ENCODE results near the gene DTNB. TPM values are rescaled to one million over a fixed set of nuclear protein-coding genes. Genes with fewer than 3 reads are reported as not detected.

DTNB gene
- total and polyA plus RNA-seq, 10 of the 15 experiments (the other 5 are each of a cell fraction or from before 2014, with no cell fraction given), result 4.5 to 30.6 (median 11.9) TPM

- TF ChIP-seq, protein P1, sequence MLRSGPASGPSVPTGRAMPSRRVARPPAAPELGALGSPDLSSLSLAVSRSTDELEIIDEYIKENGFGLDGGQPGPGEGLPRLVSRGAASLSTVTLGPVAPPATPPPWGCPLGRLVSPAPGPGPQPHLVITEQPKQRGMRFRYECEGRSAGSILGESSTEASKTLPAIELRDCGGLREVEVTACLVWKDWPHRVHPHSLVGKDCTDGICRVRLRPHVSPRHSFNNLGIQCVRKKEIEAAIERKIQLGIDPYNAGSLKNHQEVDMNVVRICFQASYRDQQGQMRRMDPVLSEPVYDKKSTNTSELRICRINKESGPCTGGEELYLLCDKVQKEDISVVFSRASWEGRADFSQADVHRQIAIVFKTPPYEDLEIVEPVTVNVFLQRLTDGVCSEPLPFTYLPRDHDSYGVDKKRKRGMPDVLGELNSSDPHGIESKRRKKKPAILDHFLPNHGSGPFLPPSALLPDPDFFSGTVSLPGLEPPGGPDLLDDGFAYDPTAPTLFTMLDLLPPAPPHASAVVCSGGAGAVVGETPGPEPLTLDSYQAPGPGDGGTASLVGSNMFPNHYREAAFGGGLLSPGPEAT (IDR thresholded peaks at IDR 0.05; ENCODE audit: low read depth), result peak; percentile 83; the same call in 1 of the 2 replicates
- TF ChIP-seq, protein P2, sequence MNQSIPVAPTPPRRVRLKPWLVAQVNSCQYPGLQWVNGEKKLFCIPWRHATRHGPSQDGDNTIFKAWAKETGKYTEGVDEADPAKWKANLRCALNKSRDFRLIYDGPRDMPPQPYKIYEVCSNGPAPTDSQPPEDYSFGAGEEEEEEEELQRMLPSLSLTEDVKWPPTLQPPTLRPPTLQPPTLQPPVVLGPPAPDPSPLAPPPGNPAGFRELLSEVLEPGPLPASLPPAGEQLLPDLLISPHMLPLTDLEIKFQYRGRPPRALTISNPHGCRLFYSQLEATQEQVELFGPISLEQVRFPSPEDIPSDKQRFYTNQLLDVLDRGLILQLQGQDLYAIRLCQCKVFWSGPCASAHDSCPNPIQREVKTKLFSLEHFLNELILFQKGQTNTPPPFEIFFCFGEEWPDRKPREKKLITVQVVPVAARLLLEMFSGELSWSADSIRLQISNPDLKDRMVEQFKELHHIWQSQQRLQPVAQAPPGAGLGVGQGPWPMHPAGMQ (IDR thresholded peaks at IDR 0.05; ENCODE audit: borderline replicate concordance), result no peak
- TF ChIP-seq POLR2A (IDR thresholded peaks at IDR 0.05; ENCODE audit: low read depth, low read length) (no peak), YBX1 (IDR thresholded peaks at IDR 0.05) (no peak), HCFC1 (IDR thresholded peaks at IDR 0.05; ENCODE audit: low read length) (no peak), RUNX3 (IDR thresholded peaks at IDR 0.05; ENCODE audit: low read length) (peak; percentile 80), PAX5 (IDR thresholded peaks at IDR 0.05; ENCODE audit: borderline replicate concordance, low read depth, low read length) (no peak), BHLHE40 (IDR thresholded peaks at IDR 0.05; ENCODE audit: borderline replicate concordance in 1 of 2, low read depth in 2 of 2, low read length in 1 of 2) (peak; percentile 90 to 93), MEF2B (IDR thresholded peaks at IDR 0.05; ENCODE audit: partially characterized antibody, poor library complexity, severe bottlenecking) (peak; percentile 74), NBN (IDR thresholded peaks at IDR 0.05) (0 out of 2 replicates have a peak, but pooled peaks have one; percentile 28), LARP7 (IDR thresholded peaks at IDR 0.05) (peak; percentile 62), CREM (IDR thresholded peaks at IDR 0.05; ENCODE audit: low read depth) (peak; percentile 31; the same call in 1 of the 2 replicates), ZNF217 (IDR thresholded peaks at IDR 0.05) (no peak), TBL1XR1 (IDR thresholded peaks at IDR 0.05; ENCODE audit: low read depth, low read length) (0 out of 2 replicates have a peak, but pooled peaks have one; percentile 18), MTA3 (IDR thresholded peaks at IDR 0.05; ENCODE audit: borderline replicate concordance, low read length) (0 out of 2 replicates have a peak, but pooled peaks have one; percentile 46), GABPA (IDR thresholded peaks at IDR 0.05; ENCODE audit: low read depth) (no peak), MEF2A (IDR thresholded peaks at IDR 0.05; ENCODE audit: insufficient read depth, low read depth, low read length) (no peak), IKZF2 (IDR thresholded peaks at IDR 0.05) (peak; percentile 92 to 95), BACH1 (IDR thresholded peaks at IDR 0.05; ENCODE audit: borderline replicate concordance) (no peak; the same call in 1 of the 2 replicates), ZSCAN29 (IDR thresholded peaks at IDR 0.05) (0 out of 2 replicates have a peak, but pooled peaks have one; percentile 9), REST (IDR thresholded peaks at IDR 0.05; ENCODE audit: low read depth, low read length) (no peak), EZH2 (IDR thresholded peaks at IDR 0.05; ENCODE audit: borderline replicate concordance, control insufficient read depth, low read depth, low read length) (no peak)
- TF ChIP-seq, protein P3, sequence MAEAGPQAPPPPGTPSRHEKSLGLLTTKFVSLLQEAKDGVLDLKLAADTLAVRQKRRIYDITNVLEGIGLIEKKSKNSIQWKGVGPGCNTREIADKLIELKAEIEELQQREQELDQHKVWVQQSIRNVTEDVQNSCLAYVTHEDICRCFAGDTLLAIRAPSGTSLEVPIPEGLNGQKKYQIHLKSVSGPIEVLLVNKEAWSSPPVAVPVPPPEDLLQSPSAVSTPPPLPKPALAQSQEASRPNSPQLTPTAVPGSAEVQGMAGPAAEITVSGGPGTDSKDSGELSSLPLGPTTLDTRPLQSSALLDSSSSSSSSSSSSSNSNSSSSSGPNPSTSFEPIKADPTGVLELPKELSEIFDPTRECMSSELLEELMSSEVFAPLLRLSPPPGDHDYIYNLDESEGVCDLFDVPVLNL (IDR thresholded peaks at IDR 0.05; ENCODE audit: low read depth, low read length), result no peak
Measured at GRCh38 chr2:25483607-25484266, 189.6 kb downstream of the DTNB start (continued).

Data from GM12878 (cell line).